22Rv1 (cell line): Measurements from ENCODE around the gene AKAP6.

Experiments
- ZFX ChIP-seq: fragments of 450-650 bp; IDR thresholded peaks from 2 replicates; pipeline ENCODE4 v1.6.1; 2017; ENCODE audit warnings: antibody characterized with exemption, borderline replicate concordance
- TF ChIP-seq, protein P1 (sequence below): fragments of 450-650 bp; IDR thresholded peaks from 2 replicates; pipeline ENCODE4 v1.5.1; 2017; ENCODE audit warnings: mild to moderate bottlenecking

- TF ChIP-seq, protein P1, sequence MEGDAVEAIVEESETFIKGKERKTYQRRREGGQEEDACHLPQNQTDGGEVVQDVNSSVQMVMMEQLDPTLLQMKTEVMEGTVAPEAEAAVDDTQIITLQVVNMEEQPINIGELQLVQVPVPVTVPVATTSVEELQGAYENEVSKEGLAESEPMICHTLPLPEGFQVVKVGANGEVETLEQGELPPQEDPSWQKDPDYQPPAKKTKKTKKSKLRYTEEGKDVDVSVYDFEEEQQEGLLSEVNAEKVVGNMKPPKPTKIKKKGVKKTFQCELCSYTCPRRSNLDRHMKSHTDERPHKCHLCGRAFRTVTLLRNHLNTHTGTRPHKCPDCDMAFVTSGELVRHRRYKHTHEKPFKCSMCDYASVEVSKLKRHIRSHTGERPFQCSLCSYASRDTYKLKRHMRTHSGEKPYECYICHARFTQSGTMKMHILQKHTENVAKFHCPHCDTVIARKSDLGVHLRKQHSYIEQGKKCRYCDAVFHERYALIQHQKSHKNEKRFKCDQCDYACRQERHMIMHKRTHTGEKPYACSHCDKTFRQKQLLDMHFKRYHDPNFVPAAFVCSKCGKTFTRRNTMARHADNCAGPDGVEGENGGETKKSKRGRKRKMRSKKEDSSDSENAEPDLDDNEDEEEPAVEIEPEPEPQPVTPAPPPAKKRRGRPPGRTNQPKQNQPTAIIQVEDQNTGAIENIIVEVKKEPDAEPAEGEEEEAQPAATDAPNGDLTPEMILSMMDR = peak; percentile 72
- no peak for TF ChIP-seq ZFX
Measured at GRCh38 chr14:32469388-32470160, 140.5 kb downstream of the AKAP6 start.
